OCI-LY1 (cell line): Measurements from ENCODE around the gene ASPHD1.

Experiments
- H2AFZ ChIP-seq: fragments of 200-600 bp; sonication (generic), shearing (Covaris generic); 2 replicates; pipeline ENCODE4 v1.6.0; 2014; ENCODE audit warnings: antibody characterized with exemption, mild to moderate bottlenecking, low read length
- H3F3A ChIP-seq: fragments of 200-600 bp; sonication (generic), shearing (Covaris generic); 2 replicates; pipeline ENCODE4 v1.6.0; 2014; ENCODE audit warnings: mild to moderate bottlenecking, antibody characterized with exemption, low read length, moderate library complexity; ENCODE audit not compliant: insufficient read depth
- H3K27ac ChIP-seq: fragments of 200-600 bp; sonication (generic); 2 replicates; pipeline ENCODE4 v1.5.1; 2014; ENCODE audit warnings: low read length, mixed run types, mild to moderate bottlenecking, low read depth; ENCODE audit not compliant: poor library complexity, severe bottlenecking
- H3K27me3 ChIP-seq: fragments of 200-600 bp; sonication (generic); 2 replicates; pipeline ENCODE4 v1.6.0; 2014; ENCODE audit warnings: antibody characterized with exemption, mild to moderate bottlenecking, low read length, moderate library complexity; ENCODE audit not compliant: insufficient read depth
- H3K36me3 ChIP-seq: fragments of 200-600 bp; sonication (generic); 2 replicates; pipeline ENCODE4 v1.6.1; 2014; ENCODE audit warnings: mild to moderate bottlenecking, antibody characterized with exemption, low read length, moderate library complexity, mixed read lengths; ENCODE audit not compliant: insufficient read depth
- H3K4me1 ChIP-seq: fragments of 200-600 bp; sonication (generic); 2 replicates; pipeline ENCODE4 v1.5.1; 2014; ENCODE audit warnings: mild to moderate bottlenecking, low read length, moderate library complexity; ENCODE audit not compliant: insufficient read depth, severe bottlenecking
- H3K4me2 ChIP-seq: fragments of 200-600 bp; sonication (generic), shearing (Covaris generic); 2 replicates; pipeline ENCODE4 v1.6.1; 2014; ENCODE audit warnings: low read length
- H3K4me3 ChIP-seq: fragments of 200-600 bp; sonication (generic); 2 replicates; pipeline ENCODE4 v1.5.1; 2014; ENCODE audit warnings: low read length, low read depth, mild to moderate bottlenecking, mixed read lengths; ENCODE audit not compliant: poor library complexity, severe bottlenecking
- H3K79me2 ChIP-seq: fragments of 200-600 bp; shearing (Covaris generic); 2 replicates; pipeline ENCODE4 v1.6.1; 2016; ENCODE audit warnings: mixed run types, low read length, mixed read lengths; ENCODE audit not compliant: insufficient read depth
- H3K9ac ChIP-seq: fragments of 200-600 bp; sonication (generic), shearing (Covaris generic); 2 replicates; pipeline ENCODE4 v1.6.1; 2014; ENCODE audit warnings: mild to moderate bottlenecking, low read length, mixed read lengths
- H3K9me2 ChIP-seq: fragments of 200-600 bp; sonication (generic), shearing (Covaris generic); 2 replicates; pipeline ENCODE4 v1.6.1; 2014; ENCODE audit warnings: low read depth, mild to moderate bottlenecking, low read length, mixed read lengths
- H3K9me3 ChIP-seq: fragments of 200-600 bp; shearing (Covaris generic); 2 replicates; pipeline ENCODE4 v1.6.1; 2014; ENCODE audit warnings: low read length, mixed read lengths
- H4K20me1 ChIP-seq: fragments of 200-600 bp; sonication (generic), shearing (Covaris generic); 2 replicates; pipeline ENCODE4 v1.6.0; 2016; ENCODE audit warnings: mild to moderate bottlenecking, low read length; ENCODE audit not compliant: insufficient read depth
- CTCF ChIP-seq: fragments of 200-600 bp; sonication (generic), shearing (Covaris generic); IDR thresholded peaks from 2 replicates; pipeline ENCODE4 v1.5.1; 2017; ENCODE audit warnings: mild to moderate bottlenecking, antibody characterized with exemption, low read length, moderate library complexity, mixed read lengths
- EZH2 ChIP-seq: fragments of 200-600 bp; sonication (generic), shearing (Covaris generic); IDR thresholded peaks from 2 replicates; pipeline ENCODE4 v1.8.0; 2017; ENCODE audit warnings: borderline replicate concordance, mixed run types, mild to moderate bottlenecking, antibody characterized with exemption, low read length, moderate library complexity, mixed read lengths

Gene ASPHD1

GRCh38 chr16:29943846-29944799, 43.8 kb downstream of the ASPHD1 start:
- Histone ChIP-seq H3K36me3 (no peaks in the 10 kb centered on the region; the same call in 1 of the 2 replicates), H3K4me2 (peak overlapping the region; percentile 24; the same call in 1 of the 2 replicates), H3K9ac (no peak overlapping the region), H3K79me2 (no peaks in the 10 kb centered on the region), H3F3A (no peaks in the 10 kb centered on the region), H2AFZ (no peak overlapping the region), H3K27ac (no peak overlapping the region), H3K9me2 (no peaks in the 10 kb centered on the region), H3K4me3 (no peak overlapping the region), H3K9me3 (no peaks in the 10 kb centered on the region), H3K4me1 (peaks cover 9% of the 10 kb centered on the region), H4K20me1 (no peaks in the 10 kb centered on the region), H3K27me3 (peaks cover 7% of the 10 kb centered on the region; the same call in 1 of the 2 replicates)
- TF ChIP-seq EZH2 (no peak), CTCF (peak; percentile 15; the same call in 1 of the 2 replicates)

- Histone ChIP-seq H3K4me2 (no peak overlapping the region), H3K27ac (no peak overlapping the region), H3K9me2 (no peaks in the 10 kb centered on the region), H2AFZ (no peak overlapping the region), H3K36me3 (no peaks in the 10 kb centered on the region; the same call in 1 of the 2 replicates), H3K9me3 (0 out of 2 replicates have a peak, but pooled peaks cover 3% of the 10 kb centered on the region), H3K4me1 (peaks cover 9% of the 10 kb centered on the region), H4K20me1 (no peaks in the 10 kb centered on the region), H3K9ac (no peak overlapping the region), H3K27me3 (peaks cover 2% of the 10 kb centered on the region; the same call in 1 of the 2 replicates), H3K4me3 (no peak overlapping the region), H3F3A (no peaks in the 10 kb centered on the region), H3K79me2 (no peaks in the 10 kb centered on the region)
- TF ChIP-seq CTCF (no peak), EZH2 (no peak)
Observed at GRCh38 chr16:29947897-29948296, 47.6 kb downstream of the ASPHD1 start.

GRCh38 chr16:29950806-29951461, 50.6 kb downstream of the ASPHD1 start:
- Histone ChIP-seq H3F3A (no peaks in the 10 kb centered on the region), H4K20me1 (no peaks in the 10 kb centered on the region), H3K4me1 (peaks cover 6% of the 10 kb centered on the region), H3K9me3 (0 out of 2 replicates have a peak, but pooled peaks cover 3% of the 10 kb centered on the region), H3K79me2 (no peaks in the 10 kb centered on the region), H3K9me2 (no peaks in the 10 kb centered on the region), H3K27ac (no peak overlapping the region), H3K9ac (no peak overlapping the region), H3K4me2 (no peak overlapping the region), H3K4me3 (no peak overlapping the region), H3K36me3 (no peaks in the 10 kb centered on the region; the same call in 1 of the 2 replicates), H3K27me3 (peaks cover 2% of the 10 kb centered on the region; the same call in 1 of the 2 replicates), H2AFZ (no peak overlapping the region)
- TF ChIP-seq CTCF (no peak), EZH2 (no peak)
